ENCODE data around the gene RWDD1. TPM values are rescaled to one million over a fixed set of nuclear protein-coding genes. Genes with fewer than 3 reads are reported as not detected.

Gene RWDD1
- total and polyA plus RNA-seq, 2 of the 13 experiments (the other 11 are each of a cell fraction or from before 2014, with no cell fraction given): 27.4 to 67.1 TPM

DNA sequence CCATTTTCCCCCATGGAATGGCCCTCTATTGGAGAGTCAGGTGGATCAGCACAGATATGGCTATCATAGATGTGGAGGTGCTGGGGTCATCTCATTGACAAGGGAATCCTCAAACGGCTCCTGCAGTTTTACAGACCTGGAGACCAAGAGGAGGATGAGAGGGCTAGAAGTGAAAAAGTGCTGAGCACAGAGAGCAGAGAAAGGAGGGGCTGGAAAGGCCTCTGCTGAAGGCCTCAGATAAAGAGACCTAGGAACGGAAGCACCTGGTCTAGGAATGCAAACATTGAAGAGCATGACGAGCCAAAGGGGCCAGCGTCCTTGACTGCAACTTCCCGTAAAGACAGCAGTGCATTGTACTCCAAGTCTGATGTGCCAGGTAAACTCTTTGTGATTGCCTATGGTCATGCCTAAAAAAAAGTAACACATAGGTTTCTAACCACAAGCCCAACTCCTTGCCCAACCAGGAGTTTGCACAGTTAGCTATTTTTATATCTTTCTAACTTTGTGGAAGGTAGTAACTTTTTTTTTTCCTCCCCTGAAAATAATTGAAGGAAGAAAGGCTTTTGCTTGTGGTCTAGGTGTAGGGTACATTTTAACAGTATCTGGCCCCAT lies 60.2 kb downstream of the RWDD1 start (continued):
- TF ChIP-seq, protein P1, sequence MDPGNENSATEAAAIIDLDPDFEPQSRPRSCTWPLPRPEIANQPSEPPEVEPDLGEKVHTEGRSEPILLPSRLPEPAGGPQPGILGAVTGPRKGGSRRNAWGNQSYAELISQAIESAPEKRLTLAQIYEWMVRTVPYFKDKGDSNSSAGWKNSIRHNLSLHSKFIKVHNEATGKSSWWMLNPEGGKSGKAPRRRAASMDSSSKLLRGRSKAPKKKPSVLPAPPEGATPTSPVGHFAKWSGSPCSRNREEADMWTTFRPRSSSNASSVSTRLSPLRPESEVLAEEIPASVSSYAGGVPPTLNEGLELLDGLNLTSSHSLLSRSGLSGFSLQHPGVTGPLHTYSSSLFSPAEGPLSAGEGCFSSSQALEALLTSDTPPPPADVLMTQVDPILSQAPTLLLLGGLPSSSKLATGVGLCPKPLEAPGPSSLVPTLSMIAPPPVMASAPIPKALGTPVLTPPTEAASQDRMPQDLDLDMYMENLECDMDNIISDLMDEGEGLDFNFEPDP (CRISPR knock-in tag; conservative IDR thresholded peaks at IDR 0.05): no peak
- no peak for TF ChIP-seq ZNF549 (CRISPR knock-in tag; IDR thresholded peaks at IDR 0.05)
- peak; percentile 66; the same call in 1 of the 2 replicates for TF ChIP-seq ARNT2 (CRISPR knock-in tag; IDR thresholded peaks at IDR 0.05; ENCODE audit: low read depth)
- TF ChIP-seq, protein P2, sequence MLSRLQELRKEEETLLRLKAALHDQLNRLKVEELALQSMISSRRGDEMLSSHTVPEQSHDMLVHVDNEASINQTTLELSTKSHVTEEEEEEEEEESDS (CRISPR knock-in tag; IDR thresholded peaks at IDR 0.05; ENCODE audit: borderline replicate concordance): no peak
- no peak for TF ChIP-seq EZH2 (conservative IDR thresholded peaks at IDR 0.05; ENCODE audit: low read depth, low read length)
- TF ChIP-seq KDM5B (CRISPR knock-in tag; IDR thresholded peaks at IDR 0.05; ENCODE audit: borderline replicate concordance): peak; percentile 43; the same call in 1 of the 2 replicates
- TF ChIP-seq, protein P3, sequence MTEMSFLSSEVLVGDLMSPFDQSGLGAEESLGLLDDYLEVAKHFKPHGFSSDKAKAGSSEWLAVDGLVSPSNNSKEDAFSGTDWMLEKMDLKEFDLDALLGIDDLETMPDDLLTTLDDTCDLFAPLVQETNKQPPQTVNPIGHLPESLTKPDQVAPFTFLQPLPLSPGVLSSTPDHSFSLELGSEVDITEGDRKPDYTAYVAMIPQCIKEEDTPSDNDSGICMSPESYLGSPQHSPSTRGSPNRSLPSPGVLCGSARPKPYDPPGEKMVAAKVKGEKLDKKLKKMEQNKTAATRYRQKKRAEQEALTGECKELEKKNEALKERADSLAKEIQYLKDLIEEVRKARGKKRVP (CRISPR knock-in tag; IDR thresholded peaks at IDR 0.05): peak in 1 of 2 experiments; percentile 40; a peak in 1 of 4 replicates
- TF ChIP-seq MEIS1 (CRISPR knock-in tag; IDR thresholded peaks at IDR 0.05; ENCODE audit: borderline replicate concordance): 0 out of 2 replicates have a peak, but pooled peaks have one; percentile 35
- peak; percentile 96 for TF ChIP-seq ZNF644 (CRISPR knock-in tag; IDR thresholded peaks at IDR 0.05; ENCODE audit: low read depth)
- TF ChIP-seq RBM22 (optimal IDR thresholded peaks at IDR 0.05; ENCODE audit: low read length): peak; percentile 45
- TF ChIP-seq ISL2 (CRISPR knock-in tag; IDR thresholded peaks at IDR 0.05): peak; percentile 97
- peak; percentile 93 for TF ChIP-seq HOXA3 (CRISPR knock-in tag; IDR thresholded peaks at IDR 0.05)
- no peak for TF ChIP-seq SIN3B (IDR thresholded peaks at IDR 0.05; ENCODE audit: low read length)
- TF ChIP-seq ZNF274 (CRISPR knock-in tag; IDR thresholded peaks at IDR 0.05): no peak
- TF ChIP-seq IRF2 (CRISPR knock-in tag; IDR thresholded peaks at IDR 0.05): peak; percentile 99
- TF ChIP-seq, protein P4, sequence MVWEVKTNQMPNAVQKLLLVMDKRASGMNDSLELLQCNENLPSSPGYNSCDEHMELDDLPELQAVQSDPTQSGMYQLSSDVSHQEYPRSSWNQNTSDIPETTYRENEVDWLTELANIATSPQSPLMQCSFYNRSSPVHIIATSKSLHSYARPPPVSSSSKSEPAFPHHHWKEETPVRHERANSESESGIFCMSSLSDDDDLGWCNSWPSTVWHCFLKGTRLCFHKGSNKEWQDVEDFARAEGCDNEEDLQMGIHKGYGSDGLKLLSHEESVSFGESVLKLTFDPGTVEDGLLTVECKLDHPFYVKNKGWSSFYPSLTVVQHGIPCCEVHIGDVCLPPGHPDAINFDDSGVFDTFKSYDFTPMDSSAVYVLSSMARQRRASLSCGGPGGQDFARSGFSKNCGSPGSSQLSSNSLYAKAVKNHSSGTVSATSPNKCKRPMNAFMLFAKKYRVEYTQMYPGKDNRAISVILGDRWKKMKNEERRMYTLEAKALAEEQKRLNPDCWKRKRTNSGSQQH (CRISPR knock-in tag; IDR thresholded peaks at IDR 0.05; ENCODE audit: low read depth): peak; percentile 66; the same call in 1 of the 2 replicates
- no peak for TF ChIP-seq POLR2AphosphoS2 (IDR thresholded peaks at IDR 0.05; ENCODE audit: low read depth, low read length)
- TF ChIP-seq RAD51 (IDR thresholded peaks at IDR 0.05; ENCODE audit: borderline replicate concordance): no peak
- TF ChIP-seq NFRKB (IDR thresholded peaks at IDR 0.05): no peak
- 0 out of 2 replicates have a peak, but pooled peaks have one; percentile 56 for TF ChIP-seq NCOA1 (CRISPR knock-in tag; IDR thresholded peaks at IDR 0.05)
- TF ChIP-seq, protein P5, sequence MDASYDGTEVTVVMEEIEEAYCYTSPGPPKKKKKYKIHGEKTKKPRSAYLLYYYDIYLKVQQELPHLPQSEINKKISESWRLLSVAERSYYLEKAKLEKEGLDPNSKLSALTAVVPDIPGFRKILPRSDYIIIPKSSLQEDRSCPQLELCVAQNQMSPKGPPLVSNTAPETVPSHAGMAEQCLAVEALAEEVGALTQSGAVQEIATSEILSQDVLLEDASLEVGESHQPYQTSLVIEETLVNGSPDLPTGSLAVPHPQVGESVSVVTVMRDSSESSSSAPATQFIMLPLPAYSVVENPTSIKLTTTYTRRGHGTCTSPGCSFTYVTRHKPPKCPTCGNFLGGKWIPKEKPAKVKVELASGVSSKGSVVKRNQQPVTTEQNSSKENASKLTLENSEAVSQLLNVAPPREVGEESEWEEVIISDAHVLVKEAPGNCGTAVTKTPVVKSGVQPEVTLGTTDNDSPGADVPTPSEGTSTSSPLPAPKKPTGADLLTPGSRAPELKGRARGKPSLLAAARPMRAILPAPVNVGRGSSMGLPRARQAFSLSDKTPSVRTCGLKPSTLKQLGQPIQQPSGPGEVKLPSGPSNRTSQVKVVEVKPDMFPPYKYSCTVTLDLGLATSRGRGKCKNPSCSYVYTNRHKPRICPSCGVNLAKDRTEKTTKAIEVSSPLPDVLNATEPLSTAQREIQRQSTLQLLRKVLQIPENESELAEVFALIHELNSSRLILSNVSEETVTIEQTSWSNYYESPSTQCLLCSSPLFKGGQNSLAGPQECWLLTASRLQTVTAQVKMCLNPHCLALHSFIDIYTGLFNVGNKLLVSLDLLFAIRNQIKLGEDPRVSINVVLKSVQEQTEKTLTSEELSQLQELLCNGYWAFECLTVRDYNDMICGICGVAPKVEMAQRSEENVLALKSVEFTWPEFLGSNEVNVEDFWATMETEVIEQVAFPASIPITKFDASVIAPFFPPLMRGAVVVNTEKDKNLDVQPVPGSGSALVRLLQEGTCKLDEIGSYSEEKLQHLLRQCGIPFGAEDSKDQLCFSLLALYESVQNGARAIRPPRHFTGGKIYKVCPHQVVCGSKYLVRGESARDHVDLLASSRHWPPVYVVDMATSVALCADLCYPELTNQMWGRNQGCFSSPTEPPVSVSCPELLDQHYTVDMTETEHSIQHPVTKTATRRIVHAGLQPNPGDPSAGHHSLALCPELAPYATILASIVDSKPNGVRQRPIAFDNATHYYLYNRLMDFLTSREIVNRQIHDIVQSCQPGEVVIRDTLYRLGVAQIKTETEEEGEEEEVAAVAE (CRISPR knock-in tag; IDR thresholded peaks at IDR 0.05; ENCODE audit: borderline replicate concordance): peak; percentile 88; the same call in 1 of the 2 replicates

Data from HepG2 (cell line).